Measurements from ENCODE around the gene UBE3D. TPM values are rescaled to one million over a fixed set of nuclear protein-coding genes. Genes with fewer than 3 reads are reported as not detected.
"Not testable (repeated sequence)": the region's sequence is repeated elsewhere in the genome, so short reads cannot be mapped to it uniquely, and the experiment has no call there.

UBE3D gene
- total RNA-seq, 1 donor from 2014 or later = 2.5 TPM

DNA sequence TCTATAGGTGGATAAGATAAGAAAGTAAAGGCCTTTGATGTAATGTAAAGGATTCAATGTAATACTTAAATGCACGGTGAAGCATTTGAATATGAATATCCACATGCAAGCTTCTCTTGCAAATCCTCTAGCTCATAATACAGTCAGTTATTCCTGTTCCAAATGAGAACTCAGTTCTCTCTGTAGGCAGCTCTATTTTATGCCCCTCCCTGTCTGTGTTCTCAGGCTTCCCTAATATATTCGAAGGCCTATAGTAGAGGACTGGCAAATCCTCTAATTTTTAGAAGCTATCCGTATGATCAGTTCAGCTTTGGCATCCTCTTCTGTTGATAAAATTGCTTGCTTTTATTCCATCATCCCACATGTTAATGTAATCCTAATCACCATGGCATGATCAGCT, 200.2 kb downstream of the UBE3D start:
- Histone ChIP-seq H3K36me3 (no peaks in the 10 kb centered on the region), H3K9me3 (replicated peaks) (peaks cover 9% of the 10 kb centered on the region), H3K4me3 (no peak overlapping the region), H3K27ac (replicated peaks) (no peak overlapping the region), H3K27me3 (ENCODE audit: low read depth) (no peaks in the 10 kb centered on the region), H3K4me1 (no peaks in the 10 kb centered on the region)
- no peak for DNase-seq
- intact Hi-C loops (cut with micrococcal nuclease) = no loop called here
- no peak for TF ChIP-seq CTCF (IDR thresholded peaks at IDR 0.05; ENCODE audit: borderline replicate concordance)

DNA sequence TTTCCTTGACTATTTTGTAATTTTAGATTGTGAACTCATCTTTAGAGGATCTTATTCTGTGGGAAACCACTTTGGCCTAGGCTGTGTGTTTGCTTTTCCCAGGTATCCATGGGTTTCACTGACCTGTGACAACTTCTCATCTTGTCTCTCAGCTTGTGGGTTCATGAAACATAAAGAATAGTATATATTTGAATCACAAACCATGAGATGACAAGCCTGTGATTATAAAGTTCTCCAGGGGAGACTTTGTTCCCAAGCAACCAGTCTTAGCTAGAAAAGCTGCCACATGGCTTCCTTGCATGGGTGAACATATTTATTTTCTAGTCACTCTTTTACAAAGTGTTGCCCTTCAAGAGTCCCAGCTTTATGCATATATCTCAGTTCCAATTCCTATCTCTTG, 201.9 kb downstream of the UBE3D start:
- no peak overlapping the region for H3K4me3 ChIP-seq
- no peak for DNase-seq
- H3K36me3 ChIP-seq = no peaks in the 10 kb centered on the region
- H3K9me3 ChIP-seq (replicated peaks) = peaks cover 9% of the 10 kb centered on the region
- no peaks in the 10 kb centered on the region for H3K27me3 ChIP-seq (ENCODE audit: low read depth)
- H3K27ac ChIP-seq (replicated peaks) = no peak overlapping the region
- intact Hi-C loops (cut with micrococcal nuclease) = no loop called here
- H3K4me1 ChIP-seq = no peaks in the 10 kb centered on the region
- TF ChIP-seq CTCF (IDR thresholded peaks at IDR 0.05; ENCODE audit: borderline replicate concordance) = no peak

- Histone ChIP-seq H3K27me3 (ENCODE audit: low read depth) (no peaks in the 10 kb centered on the region), H3K27ac (replicated peaks) (no peak overlapping the region), H3K36me3 (no peaks in the 10 kb centered on the region), H3K9me3 (replicated peaks) (peaks cover 9% of the 10 kb centered on the region), H3K4me3 (no peak overlapping the region), H3K4me1 (no peaks in the 10 kb centered on the region)
- TF ChIP-seq CTCF (IDR thresholded peaks at IDR 0.05; ENCODE audit: borderline replicate concordance) = no peak
- intact Hi-C loops (cut with micrococcal nuclease) = no loop called here
- DNase-seq = no peak
Observed at GRCh38 chr6:82862543-82862942, 203.1 kb downstream of the UBE3D start.

DNA sequence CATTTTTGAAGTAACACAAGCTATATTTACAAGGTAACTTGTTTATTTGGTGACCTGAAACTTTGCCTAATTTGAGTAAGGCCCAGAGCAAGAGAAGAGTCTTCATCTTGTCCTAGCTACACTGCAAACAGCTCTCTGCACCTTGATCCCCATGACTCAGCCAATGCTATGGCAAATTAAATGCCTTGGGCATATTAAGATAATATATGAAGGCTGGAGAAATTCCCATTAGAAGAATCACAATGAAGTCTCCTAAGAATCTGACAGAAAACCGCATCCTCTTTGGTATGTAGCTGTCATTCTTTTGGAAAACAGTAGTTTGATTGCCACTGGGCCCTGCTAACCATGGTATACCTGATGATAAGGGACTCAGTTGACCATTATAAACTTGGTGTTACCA, 204.5 kb downstream of the UBE3D start:
- no peak for TF ChIP-seq CTCF (IDR thresholded peaks at IDR 0.05; ENCODE audit: borderline replicate concordance)
- Histone ChIP-seq H3K27me3 (ENCODE audit: low read depth) (no peaks in the 10 kb centered on the region), H3K36me3 (no peaks in the 10 kb centered on the region), H3K27ac (replicated peaks) (no peak overlapping the region), H3K4me3 (no peak overlapping the region), H3K9me3 (replicated peaks) (peaks cover 9% of the 10 kb centered on the region), H3K4me1 (no peaks in the 10 kb centered on the region)
- DNase-seq = no peak
- intact Hi-C loops (cut with micrococcal nuclease) = no loop called here

- H3K4me3 ChIP-seq; DNase-seq; H3K36me3 ChIP-seq; H3K4me1 ChIP-seq; H3K27ac ChIP-seq (replicated peaks); intact Hi-C loops (cut with micrococcal nuclease); H3K27me3 ChIP-seq (ENCODE audit: low read depth): not testable (repeated sequence)
- peaks cover 33% of the 10 kb centered on the region for H3K9me3 ChIP-seq (replicated peaks)
Observed at GRCh38 chr6:82856077-82856476, 209.6 kb downstream of the UBE3D start.

DNA sequence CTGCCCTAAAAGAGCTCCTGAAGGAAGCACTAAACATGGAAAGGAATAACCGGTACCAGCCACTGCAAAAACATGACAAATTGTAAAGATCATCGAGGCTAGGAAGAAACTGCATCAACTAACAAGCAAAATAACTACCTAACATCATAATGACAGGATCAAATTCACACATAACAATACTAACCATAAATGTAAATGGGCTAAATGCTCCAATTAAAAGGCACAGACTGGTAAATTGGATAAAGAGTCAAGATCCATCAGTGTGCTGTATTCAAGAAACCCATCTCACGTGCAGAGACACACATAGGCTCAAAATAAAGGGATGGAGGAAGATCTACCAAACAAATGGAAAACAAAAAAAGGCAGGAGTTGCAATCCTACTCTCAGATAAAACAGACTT, 212.7 kb downstream of the UBE3D start:
- H3K4me1 ChIP-seq; H3K4me3 ChIP-seq; intact Hi-C loops (cut with micrococcal nuclease); DNase-seq; H3K27ac ChIP-seq (replicated peaks); H3K36me3 ChIP-seq; H3K27me3 ChIP-seq (ENCODE audit: low read depth): not testable (repeated sequence)
- H3K9me3 ChIP-seq (replicated peaks) = peaks cover 52% of the 10 kb centered on the region
